Astrocyte (in vitro differentiated cells and primary cell): ENCODE results near the gene COMMD10. TPM values are rescaled to one million over a fixed set of nuclear protein-coding genes. Genes with fewer than 3 reads are reported as not detected.

Source experiments
- DNase-seq: peaks from one replicate; pipeline ENCODE4 v3.0.0-alpha.2; 2010; ENCODE audit warnings: low read depth
- FAIRE-seq: peaks from 2 replicates; lab custom pipeline; 2011; peaks lifted over from hg19 to GRCh38; lab: Jason Lieb, UNC
- H2AFZ ChIP-seq: 2 replicates; pipeline ENCODE4 v1.6.0; 2012; ENCODE audit warnings: low read depth, low read length, inconsistent platforms
- H3K27ac ChIP-seq: 2 replicates; pipeline ENCODE4 v1.5.1; 2011; ENCODE audit warnings: low read depth, low read length, inconsistent platforms
- H3K27me3 ChIP-seq: 2 replicates; pipeline ENCODE4 v1.6.0; 2011; ENCODE audit warnings: low read length, inconsistent platforms; ENCODE audit not compliant: insufficient read depth
- H3K36me3 ChIP-seq: 2 replicates; pipeline ENCODE4 v1.5.1; 2011; ENCODE audit warnings: low read length, inconsistent platforms; ENCODE audit not compliant: insufficient read depth
- H3K4me1 ChIP-seq: 2 replicates; pipeline ENCODE4 v1.5.1; 2011; ENCODE audit warnings: low read length, inconsistent platforms; ENCODE audit not compliant: insufficient read depth
- H3K4me2 ChIP-seq: 2 replicates; pipeline ENCODE4 v1.6.0; 2012; ENCODE audit warnings: low read length, inconsistent platforms
- H3K4me3 ChIP-seq: 2 replicates; pipeline ENCODE4 v1.5.1; 2011; ENCODE audit warnings: low read depth, mild to moderate bottlenecking, low read length, inconsistent platforms; ENCODE audit not compliant: insufficient read depth
- H3K79me2 ChIP-seq: 2 replicates; pipeline ENCODE4 v1.6.0; 2012; ENCODE audit warnings: mild to moderate bottlenecking, low read length, inconsistent platforms; ENCODE audit not compliant: insufficient read depth
- H3K9ac ChIP-seq: 2 replicates; pipeline ENCODE4 v1.6.0; 2012; ENCODE audit warnings: mild to moderate bottlenecking, low read length, inconsistent platforms
- H3K9me3 ChIP-seq: 2 replicates; pipeline ENCODE4 v1.5.1; 2012; ENCODE audit warnings: low read depth, mild to moderate bottlenecking, low read length, inconsistent platforms; ENCODE audit not compliant: insufficient read depth
- H4K20me1 ChIP-seq: 2 replicates; pipeline ENCODE4 v1.6.0; 2012; ENCODE audit warnings: low read length, inconsistent platforms; ENCODE audit not compliant: insufficient read depth
- H3K27ac Mint-ChIP-seq: one replicate; pipeline ENCODE4 v1.8.0; 2021; ENCODE audit warnings: mild to moderate bottlenecking, mixed read lengths; ENCODE audit not compliant: unreplicated experiment
- H3K27me3 Mint-ChIP-seq: one replicate; pipeline ENCODE4 v1.8.0; 2021; ENCODE audit warnings: low read depth, mixed read lengths; ENCODE audit not compliant: unreplicated experiment
- H3K36me3 Mint-ChIP-seq: one replicate; pipeline ENCODE4 v1.8.0; 2021; ENCODE audit warnings: low read depth, mixed read lengths; ENCODE audit not compliant: unreplicated experiment
- H3K4me1 Mint-ChIP-seq: one replicate; pipeline ENCODE4 v1.8.0; 2021; ENCODE audit warnings: low read depth, mixed read lengths; ENCODE audit not compliant: unreplicated experiment
- H3K4me3 Mint-ChIP-seq: one replicate; pipeline ENCODE4 v1.8.0; 2021; ENCODE audit warnings: mild to moderate bottlenecking, moderate library complexity, mixed read lengths; ENCODE audit not compliant: unreplicated experiment
- H3K9me3 Mint-ChIP-seq: one replicate; pipeline ENCODE4 v1.8.0; 2021; ENCODE audit warnings: mild to moderate bottlenecking, mixed read lengths; ENCODE audit not compliant: unreplicated experiment
- EZH2 ChIP-seq: IDR thresholded peaks from 2 replicates; pipeline ENCODE4 v1.6.1; 2012; ENCODE audit warnings: mild to moderate bottlenecking, low read length, inconsistent platforms; ENCODE audit not compliant: insufficient read depth
- total RNA-seq: library from RNA; stranded (reverse); gene quantifications from 2 replicates; pipeline ENCODE4 v1.2.1, GENCODE V29; 2021
- TF ChIP-seq, protein P1 (sequence below): IDR thresholded peaks from 2 replicates; pipeline ENCODE4 v1.5.1; 2011; ENCODE audit warnings: low read depth, mild to moderate bottlenecking, inconsistent platforms, low read length, moderate library complexity; ENCODE audit not compliant: insufficient read depth

The COMMD10 gene
- total RNA-seq, 1 donor from 2014 or later, result 18.1 TPM

DNA sequence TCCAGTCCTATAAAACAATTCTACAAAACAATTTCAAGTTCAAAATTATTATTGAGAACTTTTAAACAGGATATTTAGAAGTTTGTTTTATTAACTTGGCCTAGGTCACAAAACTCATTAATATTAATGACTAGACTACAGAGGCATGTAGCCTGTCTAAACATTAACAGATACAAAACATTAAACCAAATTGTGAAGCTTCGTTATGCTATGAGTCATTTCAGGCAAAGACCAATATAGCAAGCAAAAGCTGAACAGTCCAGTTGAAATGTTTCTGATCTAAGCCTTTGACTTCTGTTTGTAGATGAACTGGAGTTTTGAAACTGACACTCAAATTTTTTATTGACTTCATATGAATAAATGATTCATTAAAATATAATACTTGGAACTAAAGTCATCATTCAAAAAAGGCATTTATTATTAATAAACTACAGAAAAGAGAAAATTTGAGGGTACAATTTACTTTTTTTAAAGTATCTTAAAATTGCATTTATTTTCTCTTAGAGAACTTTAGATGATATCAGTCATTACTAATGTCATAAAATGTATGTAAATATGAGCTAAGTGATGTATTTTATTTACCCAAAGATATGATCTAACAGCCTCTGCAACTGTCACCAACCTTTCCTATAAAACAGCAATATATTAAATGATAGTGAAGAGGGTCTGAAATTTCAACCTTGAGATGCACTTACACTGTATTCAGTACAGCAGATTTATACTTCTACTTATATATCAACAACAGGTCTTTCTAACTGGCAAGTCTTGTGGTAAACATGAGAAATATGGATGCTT lies 188.8 kb downstream of the COMMD10 start:
- H3K4me1 Mint-ChIP-seq, result no peaks in the 10 kb centered on the region
- no peaks in the 10 kb centered on the region for H3K4me1 ChIP-seq
- no peaks in the 10 kb centered on the region for H3K27me3 ChIP-seq
- peaks cover 4% of the 10 kb centered on the region for H3K9me3 Mint-ChIP-seq
- no peaks in the 10 kb centered on the region for H3K36me3 ChIP-seq
- TF ChIP-seq, protein P1, sequence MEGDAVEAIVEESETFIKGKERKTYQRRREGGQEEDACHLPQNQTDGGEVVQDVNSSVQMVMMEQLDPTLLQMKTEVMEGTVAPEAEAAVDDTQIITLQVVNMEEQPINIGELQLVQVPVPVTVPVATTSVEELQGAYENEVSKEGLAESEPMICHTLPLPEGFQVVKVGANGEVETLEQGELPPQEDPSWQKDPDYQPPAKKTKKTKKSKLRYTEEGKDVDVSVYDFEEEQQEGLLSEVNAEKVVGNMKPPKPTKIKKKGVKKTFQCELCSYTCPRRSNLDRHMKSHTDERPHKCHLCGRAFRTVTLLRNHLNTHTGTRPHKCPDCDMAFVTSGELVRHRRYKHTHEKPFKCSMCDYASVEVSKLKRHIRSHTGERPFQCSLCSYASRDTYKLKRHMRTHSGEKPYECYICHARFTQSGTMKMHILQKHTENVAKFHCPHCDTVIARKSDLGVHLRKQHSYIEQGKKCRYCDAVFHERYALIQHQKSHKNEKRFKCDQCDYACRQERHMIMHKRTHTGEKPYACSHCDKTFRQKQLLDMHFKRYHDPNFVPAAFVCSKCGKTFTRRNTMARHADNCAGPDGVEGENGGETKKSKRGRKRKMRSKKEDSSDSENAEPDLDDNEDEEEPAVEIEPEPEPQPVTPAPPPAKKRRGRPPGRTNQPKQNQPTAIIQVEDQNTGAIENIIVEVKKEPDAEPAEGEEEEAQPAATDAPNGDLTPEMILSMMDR, result no peak
- TF ChIP-seq EZH2, result no peak
- FAIRE-seq, result no peak
- H4K20me1 ChIP-seq, result no peaks in the 10 kb centered on the region
- H3K4me2 ChIP-seq, result no peak overlapping the region
- peak; percentile 67 for DNase-seq
- H3K27me3 Mint-ChIP-seq, result no peaks in the 10 kb centered on the region
- no peak overlapping the region for H3K27ac ChIP-seq
- no peak overlapping the region for H3K9ac ChIP-seq
- no peak overlapping the region for H3K4me3 Mint-ChIP-seq
- no peaks in the 10 kb centered on the region for H3K36me3 Mint-ChIP-seq
- H2AFZ ChIP-seq, result no peak overlapping the region
- H3K9me3 ChIP-seq, result no peaks in the 10 kb centered on the region
- no peak overlapping the region for H3K4me3 ChIP-seq
- no peaks in the 10 kb centered on the region for H3K79me2 ChIP-seq
- H3K27ac Mint-ChIP-seq, result no peak overlapping the region

DNA sequence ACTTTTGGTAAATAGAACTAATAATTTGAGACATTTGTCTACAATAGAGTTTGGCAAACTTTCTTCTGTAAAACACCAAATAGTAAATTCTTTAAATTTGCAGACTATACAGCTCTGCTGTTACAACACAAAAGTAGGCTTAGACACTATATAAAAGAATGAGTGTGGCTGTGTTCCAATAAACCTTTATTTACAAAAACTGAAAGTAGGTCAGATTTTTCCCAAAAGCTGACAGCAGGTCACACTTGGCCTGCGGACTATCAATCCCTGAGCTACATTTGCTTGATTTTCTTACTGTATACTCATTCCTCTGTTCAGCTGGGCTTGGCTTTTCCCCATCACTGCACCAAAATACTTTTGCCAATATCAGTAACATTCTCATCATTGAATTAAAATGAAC lies 189.4 kb downstream of the COMMD10 start:
- H3K9me3 ChIP-seq, result no peaks in the 10 kb centered on the region
- no peaks in the 10 kb centered on the region for H4K20me1 ChIP-seq
- DNase-seq (no peak), FAIRE-seq (no peak)
- H2AFZ ChIP-seq, result no peak overlapping the region
- no peak overlapping the region for H3K4me2 ChIP-seq
- no peaks in the 10 kb centered on the region for H3K27me3 Mint-ChIP-seq
- H3K4me1 ChIP-seq, result no peaks in the 10 kb centered on the region
- no peaks in the 10 kb centered on the region for H3K27me3 ChIP-seq
- H3K27ac ChIP-seq, result no peak overlapping the region
- H3K9ac ChIP-seq, result no peak overlapping the region
- no peak overlapping the region for H3K4me3 ChIP-seq
- peaks cover 4% of the 10 kb centered on the region for H3K9me3 Mint-ChIP-seq
- H3K27ac Mint-ChIP-seq, result no peak overlapping the region
- H3K79me2 ChIP-seq, result no peaks in the 10 kb centered on the region
- no peak overlapping the region for H3K4me3 Mint-ChIP-seq
- no peaks in the 10 kb centered on the region for H3K4me1 Mint-ChIP-seq
- no peaks in the 10 kb centered on the region for H3K36me3 Mint-ChIP-seq
- H3K36me3 ChIP-seq, result no peaks in the 10 kb centered on the region
- TF ChIP-seq, protein P1, result no peak
- no peak for TF ChIP-seq EZH2

DNA sequence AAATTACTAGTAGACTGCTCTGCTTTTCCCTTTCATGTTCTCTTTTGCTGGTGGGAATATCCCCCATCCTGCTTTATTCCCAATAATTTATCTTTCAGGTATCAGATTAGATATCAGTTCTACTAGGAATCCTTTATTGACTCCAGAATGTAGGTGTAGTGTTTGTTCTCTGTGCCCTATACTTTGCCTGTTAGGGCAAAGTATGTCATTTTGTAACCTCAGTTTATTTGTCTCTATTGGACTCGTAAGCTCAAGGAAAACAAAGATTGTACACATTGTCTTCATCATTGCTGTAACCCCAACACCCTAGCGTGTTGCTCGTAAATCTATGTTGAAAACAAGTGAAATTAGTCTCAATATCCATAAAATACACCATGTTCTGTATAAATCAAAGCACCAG lies 190.5 kb downstream of the COMMD10 start:
- no peak for FAIRE-seq

More for the DNA sequence above, 190.5 kb downstream of the COMMD10 start:
- H3K36me3 Mint-ChIP-seq, result no peaks in the 10 kb centered on the region
- Histone ChIP-seq H3K4me2 (no peak overlapping the region), H2AFZ (no peak overlapping the region), H3K9me3 (no peaks in the 10 kb centered on the region), H3K4me3 (no peak overlapping the region), H4K20me1 (no peaks in the 10 kb centered on the region), H3K27ac (no peak overlapping the region), H3K36me3 (no peaks in the 10 kb centered on the region), H3K27me3 (no peaks in the 10 kb centered on the region), H3K79me2 (no peaks in the 10 kb centered on the region), H3K4me1 (no peaks in the 10 kb centered on the region), H3K9ac (no peak overlapping the region)
- no peak for DNase-seq
- H3K9me3 Mint-ChIP-seq, result peaks cover 4% of the 10 kb centered on the region
- no peaks in the 10 kb centered on the region for H3K4me1 Mint-ChIP-seq
- TF ChIP-seq, protein P1, result no peak
- no peak for TF ChIP-seq EZH2
- H3K27me3 Mint-ChIP-seq, result no peaks in the 10 kb centered on the region
- no peak overlapping the region for H3K4me3 Mint-ChIP-seq
- no peak overlapping the region for H3K27ac Mint-ChIP-seq
